RWPE1 (cell line): ENCODE measurements around the gene UTS2R.
A peak's percentile ranks its signal among the peaks of the same experiment; 100 is the strongest.
"Not testable (repeated sequence)": the region's sequence is repeated elsewhere in the genome, so short reads cannot be mapped to it uniquely, and the experiment has no call there.

Experiments used
- CTCF ChIA-PET: fragments of 350-600 bp; sonication (Branson Sonifier 250); formaldehyde crosslinking; extraction: SDS; loops from one replicate; lab custom pipeline; 2021; lab: Yijun Ruan, JAX
- POLR2A ChIA-PET: fragments of 400-600 bp; formaldehyde crosslinking; extraction: SDS; loops from one replicate; lab custom pipeline; 2020; ENCODE audit warnings: antibody characterized with exemption; ENCODE audit not compliant: low non-redundant PET; lab: Yijun Ruan, JAX
- DNase-seq: peaks from one replicate; pipeline ENCODE4 v3.0.0; 2012; ENCODE audit warnings: low spot score
- H3K27ac ChIP-seq: fragments of 450-650 bp; 2 replicates; pipeline ENCODE4 v1.5.1; 2017
- CTCF ChIP-seq: fragments of 450-650 bp; conservative IDR thresholded peaks from 2 replicates; pipeline ENCODE4 v1.5.1; 2017; ENCODE audit warnings: low read depth, mild to moderate bottlenecking

The UTS2R gene

GRCh38 chr17:82408288-82408937, 36.8 kb downstream of the UTS2R start:
- ChIA-PET CTCF (no interaction called here), POLR2A (no interaction called here)
- no peak for TF ChIP-seq CTCF
- no peak overlapping the region for H3K27ac ChIP-seq
- no peak for DNase-seq

- ChIA-PET POLR2A (no interaction called here), CTCF (interaction anchor here (0.7 kb wide), 1 partner anchor 19 kb away, joined by 4 read pairs; no protein-coding TSS in a partner anchor)
- no peak overlapping the region for H3K27ac ChIP-seq
- DNase-seq, result no peak
- TF ChIP-seq CTCF, result no peak
Measured at GRCh38 chr17:82408938-82409318, 37.4 kb downstream of the UTS2R start.

GRCh38 chr17:82410014-82410716, 38.6 kb downstream of the UTS2R start:
- CTCF ChIA-PET, result interaction anchor here (0.6 to 0.7 kb wide), 2 partner anchors 17 to 377 kb away, joined by 3 read pairs; no protein-coding TSS in a partner anchor

GRCh38 chr17:82411396-82412053, 40.0 kb downstream of the UTS2R start:
- POLR2A ChIA-PET, result no interaction called here
- no peak overlapping the region; the same call in 1 of the 2 replicates for H3K27ac ChIP-seq
- TF ChIP-seq CTCF, result no peak
- DNase-seq, result no peak
- CTCF ChIA-PET, result no interaction called here

More at GRCh38 chr17:82410014-82410716, 38.6 kb downstream of the UTS2R start:
- no peak for DNase-seq
- H3K27ac ChIP-seq, result peak overlapping the region; percentile 7
- POLR2A ChIA-PET, result interaction anchor here (0.6 kb wide), 1 partner anchor 61 kb away, joined by 3 read pairs; no protein-coding TSS in a partner anchor
- TF ChIP-seq CTCF, result no peak

- H3K27ac ChIP-seq, DNase-seq, POLR2A ChIA-PET: not testable (repeated sequence)
- CTCF ChIA-PET, result interaction anchor here (0.6 kb wide), 1 partner anchor 73 kb away, joined by 3 read pairs; no protein-coding TSS in a partner anchor
Measured at GRCh38 chr17:82412081-82412480, 40.5 kb downstream of the UTS2R start.

GRCh38 chr17:82412535-82413520, 41.3 kb downstream of the UTS2R start:
- CTCF ChIA-PET, result interaction anchor here (0.6 to 0.7 kb wide), 2 partner anchors 74 to 141 kb away, joined by 3 read pairs; no protein-coding TSS in a partner anchor
- POLR2A ChIA-PET, result interaction anchor here (0.5 kb wide), 1 partner anchor 60 kb away, joined by 6 read pairs; no protein-coding TSS in a partner anchor
- no peak overlapping the region for H3K27ac ChIP-seq
- no peak for DNase-seq
- TF ChIP-seq CTCF, result no peak
